GM20000 (cell line): ENCODE results near the gene ORC4.
"Not testable (repeated sequence)": the region's sequence is repeated elsewhere in the genome, so short reads cannot be mapped to it uniquely, and the experiment has no call there.

Source experiments
- DNase-seq: peaks from one replicate; pipeline ENCODE4 v3.0.0; 2012; ENCODE audit warnings: low spot score
- TF ChIP-seq, protein P1 (sequence below): IDR thresholded peaks from 2 replicates; pipeline ENCODE4 v1.5.1; 2012; ENCODE audit warnings: mild to moderate bottlenecking, control low read depth; ENCODE audit errors: extremely low read depth, missing control alignments

The ORC4 gene

GRCh38 chr2:147999126-147999525 lies 21.4 kb downstream of the ORC4 start:
- TF ChIP-seq, protein P1, sequence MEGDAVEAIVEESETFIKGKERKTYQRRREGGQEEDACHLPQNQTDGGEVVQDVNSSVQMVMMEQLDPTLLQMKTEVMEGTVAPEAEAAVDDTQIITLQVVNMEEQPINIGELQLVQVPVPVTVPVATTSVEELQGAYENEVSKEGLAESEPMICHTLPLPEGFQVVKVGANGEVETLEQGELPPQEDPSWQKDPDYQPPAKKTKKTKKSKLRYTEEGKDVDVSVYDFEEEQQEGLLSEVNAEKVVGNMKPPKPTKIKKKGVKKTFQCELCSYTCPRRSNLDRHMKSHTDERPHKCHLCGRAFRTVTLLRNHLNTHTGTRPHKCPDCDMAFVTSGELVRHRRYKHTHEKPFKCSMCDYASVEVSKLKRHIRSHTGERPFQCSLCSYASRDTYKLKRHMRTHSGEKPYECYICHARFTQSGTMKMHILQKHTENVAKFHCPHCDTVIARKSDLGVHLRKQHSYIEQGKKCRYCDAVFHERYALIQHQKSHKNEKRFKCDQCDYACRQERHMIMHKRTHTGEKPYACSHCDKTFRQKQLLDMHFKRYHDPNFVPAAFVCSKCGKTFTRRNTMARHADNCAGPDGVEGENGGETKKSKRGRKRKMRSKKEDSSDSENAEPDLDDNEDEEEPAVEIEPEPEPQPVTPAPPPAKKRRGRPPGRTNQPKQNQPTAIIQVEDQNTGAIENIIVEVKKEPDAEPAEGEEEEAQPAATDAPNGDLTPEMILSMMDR: no peak
- no peak for DNase-seq

GRCh38 chr2:147998203-147998602 lies 22.3 kb downstream of the ORC4 start:
- TF ChIP-seq, protein P1: no peak
- no peak for DNase-seq

- TF ChIP-seq, protein P1: no peak
- no peak for DNase-seq
Observed at GRCh38 chr2:147996828-147997227, 23.7 kb downstream of the ORC4 start.

- DNase-seq: not testable (repeated sequence)
Observed at GRCh38 chr2:147994965-147995364, 25.6 kb downstream of the ORC4 start.

DNA sequence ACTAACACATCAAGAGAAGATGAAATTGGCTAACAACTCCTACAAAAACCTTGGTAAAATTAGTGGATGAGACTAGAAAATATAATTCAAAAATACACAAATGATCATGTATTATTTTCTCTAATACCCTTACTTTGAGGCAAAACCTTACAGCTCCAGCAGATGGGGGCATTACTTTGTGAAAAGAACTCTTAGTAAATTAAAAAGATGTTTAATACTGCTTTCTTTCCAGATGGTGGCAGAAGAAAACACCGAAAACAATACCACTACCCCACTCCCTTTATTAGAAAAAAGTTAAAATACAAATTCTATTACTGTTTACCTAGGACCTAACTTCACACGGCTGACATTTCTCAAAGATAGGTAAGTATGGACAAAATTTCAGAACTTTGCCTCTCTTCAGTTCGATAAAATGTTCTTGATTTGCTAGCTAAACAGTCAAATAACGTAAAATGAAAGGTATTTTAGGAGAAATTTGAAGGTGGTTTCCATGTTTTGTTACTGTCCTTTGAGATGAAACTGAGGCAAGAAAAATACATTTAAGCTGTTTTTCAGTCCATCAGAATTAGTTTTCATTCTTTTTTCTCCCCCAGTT lies 30.6 kb downstream of the ORC4 start:
- DNase-seq: peak; percentile 51
- TF ChIP-seq, protein P1: peak; percentile 37

- TF ChIP-seq, protein P1: no peak
- DNase-seq: no peak
Observed at GRCh38 chr2:147989102-147989501, 31.4 kb downstream of the ORC4 start.

DNA sequence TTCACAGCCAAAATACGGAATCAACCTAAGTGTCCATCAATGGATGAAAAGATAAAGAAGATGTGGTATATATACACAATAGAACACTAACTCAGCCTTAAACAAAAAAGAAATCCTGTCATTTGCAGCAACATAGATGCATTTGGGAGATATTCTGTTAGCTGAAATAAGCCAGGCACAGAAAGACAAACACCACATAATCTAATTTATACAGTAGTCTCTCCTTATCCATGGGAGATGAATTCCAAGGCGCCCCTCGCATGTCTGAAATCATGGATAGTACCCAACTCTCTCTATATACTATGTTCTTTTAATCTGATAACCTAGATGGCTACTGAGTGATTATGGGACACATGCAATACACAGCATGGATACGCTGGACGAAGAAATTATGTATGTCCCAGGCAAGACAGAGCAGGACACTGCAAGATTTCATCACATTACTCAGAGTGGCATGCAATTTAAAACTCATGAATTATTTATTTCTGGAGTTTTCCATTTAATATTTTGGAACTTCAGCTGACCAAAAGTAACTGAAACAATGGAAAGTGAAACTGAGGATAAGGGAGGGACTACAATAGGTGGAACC lies 39.5 kb downstream of the ORC4 start:
- DNase-seq: no peak

More for the DNA sequence above, 39.5 kb downstream of the ORC4 start:
- TF ChIP-seq, protein P1: no peak
